Measurements from ENCODE around the gene EPHA1.

The EPHA1 gene

GRCh38 chr7:143408686-143409561, at the start of gene EPHA1:
Gene EPHA1 (minus strand): TSS chr7:143408856. CDS start chr7:143408805, 51 bp downstream.
- peak; percentile 38 for DNase-seq

- DNase-seq = no peak
These were observed 49.6 kb upstream of the EPHA1 start for GRCh38 chr7:143458263-143458662.

GRCh38 chr7:143456992-143457793, 48.5 kb upstream of the EPHA1 start:
- DNase-seq = no peak

- DNase-seq = no peak
These were observed 47.3 kb upstream of the EPHA1 start for GRCh38 chr7:143455942-143456341.

GRCh38 chr7:143455491-143455890, 46.8 kb upstream of the EPHA1 start:
- DNase-seq = no peak

- no peak for DNase-seq
These were observed 45.5 kb upstream of the EPHA1 start for GRCh38 chr7:143454091-143454680.

- DNase-seq = no peak
These were observed 43.8 kb upstream of the EPHA1 start for GRCh38 chr7:143452495-143452894.

GRCh38 chr7:143451746-143452145, 43.1 kb upstream of the EPHA1 start:
- DNase-seq = no peak

- no peak for DNase-seq
These were observed 42.5 kb upstream of the EPHA1 start for GRCh38 chr7:143451122-143451521.

GRCh38 chr7:143449793-143450192, 41.1 kb upstream of the EPHA1 start:
- DNase-seq = no peak

- no peak for DNase-seq
These were observed 39.8 kb upstream of the EPHA1 start for GRCh38 chr7:143448429-143448828.

- DNase-seq = no peak
These were observed 38.8 kb upstream of the EPHA1 start for GRCh38 chr7:143447466-143447865.

GRCh38 chr7:143444785-143445184, 36.1 kb upstream of the EPHA1 start:
- no peak for DNase-seq

- no peak for DNase-seq
These were observed 35.6 kb upstream of the EPHA1 start for GRCh38 chr7:143444063-143444782.

- DNase-seq = no peak
These were observed 34.5 kb upstream of the EPHA1 start, which contains the start of gene TAS2R60 for GRCh38 chr7:143443153-143443552. Gene TAS2R60 (plus strand): TSS chr7:143443453. CDS start chr7:143443453, 0 bp downstream.

GRCh38 chr7:143439866-143440265, 31.2 kb upstream of the EPHA1 start:
- DNase-seq = no peak

- no peak for DNase-seq
These were observed 28.9 kb upstream of the EPHA1 start for GRCh38 chr7:143437578-143437977.

GRCh38 chr7:143436325-143436946, 27.8 kb upstream of the EPHA1 start:
- DNase-seq = no peak

GRCh38 chr7:143435266-143435665, 26.6 kb upstream of the EPHA1 start:
- DNase-seq = no peak

- no peak for DNase-seq
These were observed 26.0 kb upstream of the EPHA1 start for GRCh38 chr7:143434660-143435059.

GRCh38 chr7:143433759-143434158, 25.1 kb upstream of the EPHA1 start:
- no peak for DNase-seq

GRCh38 chr7:143431109-143431508, 22.5 kb upstream of the EPHA1 start:
- no peak for DNase-seq

All from activated CD4-positive, alpha-beta T cell treated with anti-CD3 and anti-CD28 coated beads for 1 hour (primary cell).